ENCODE results near the gene PDE4D. TPM values are rescaled to one million over a fixed set of nuclear protein-coding genes. Genes with fewer than 3 reads are reported as not detected.

PDE4D gene
- total RNA-seq, 2 experiments from 2014 or later = 0.50 to 0.51 TPM

DNA sequence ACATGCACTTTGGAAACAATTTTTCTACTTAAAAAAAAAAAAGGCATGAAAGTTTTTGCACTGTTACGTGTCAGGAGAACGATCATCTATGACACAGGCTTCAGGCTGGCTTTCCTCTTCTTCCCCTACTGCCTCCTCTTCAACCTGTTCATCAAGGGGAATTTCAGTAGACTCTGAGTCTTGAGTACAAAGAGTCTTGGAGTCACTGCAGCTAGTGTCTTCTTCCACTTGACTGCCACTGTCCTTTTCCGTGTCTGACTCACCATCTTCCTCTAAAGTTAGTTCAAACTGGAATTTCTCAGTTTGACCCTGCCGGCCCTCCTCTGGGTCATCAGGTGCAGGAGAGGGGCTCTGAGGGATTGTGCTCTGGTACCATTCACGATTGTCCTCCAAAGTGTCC lies 918.9 kb downstream of the PDE4D start:
- TF ChIP-seq, protein P1, sequence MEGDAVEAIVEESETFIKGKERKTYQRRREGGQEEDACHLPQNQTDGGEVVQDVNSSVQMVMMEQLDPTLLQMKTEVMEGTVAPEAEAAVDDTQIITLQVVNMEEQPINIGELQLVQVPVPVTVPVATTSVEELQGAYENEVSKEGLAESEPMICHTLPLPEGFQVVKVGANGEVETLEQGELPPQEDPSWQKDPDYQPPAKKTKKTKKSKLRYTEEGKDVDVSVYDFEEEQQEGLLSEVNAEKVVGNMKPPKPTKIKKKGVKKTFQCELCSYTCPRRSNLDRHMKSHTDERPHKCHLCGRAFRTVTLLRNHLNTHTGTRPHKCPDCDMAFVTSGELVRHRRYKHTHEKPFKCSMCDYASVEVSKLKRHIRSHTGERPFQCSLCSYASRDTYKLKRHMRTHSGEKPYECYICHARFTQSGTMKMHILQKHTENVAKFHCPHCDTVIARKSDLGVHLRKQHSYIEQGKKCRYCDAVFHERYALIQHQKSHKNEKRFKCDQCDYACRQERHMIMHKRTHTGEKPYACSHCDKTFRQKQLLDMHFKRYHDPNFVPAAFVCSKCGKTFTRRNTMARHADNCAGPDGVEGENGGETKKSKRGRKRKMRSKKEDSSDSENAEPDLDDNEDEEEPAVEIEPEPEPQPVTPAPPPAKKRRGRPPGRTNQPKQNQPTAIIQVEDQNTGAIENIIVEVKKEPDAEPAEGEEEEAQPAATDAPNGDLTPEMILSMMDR (conservative IDR thresholded peaks at IDR 0.05; ENCODE audit: low read length) = no peak
- TF ChIP-seq EZH2phosphoT487 (IDR thresholded peaks at IDR 0.05; ENCODE audit: borderline replicate concordance, low read depth, low read length) = no peak
- POLR2A ChIA-PET = interaction anchor here (1.3 kb wide), 1 partner anchor 11 kb away, joined by 4 read pairs; no protein-coding TSS in a partner anchor

DNA sequence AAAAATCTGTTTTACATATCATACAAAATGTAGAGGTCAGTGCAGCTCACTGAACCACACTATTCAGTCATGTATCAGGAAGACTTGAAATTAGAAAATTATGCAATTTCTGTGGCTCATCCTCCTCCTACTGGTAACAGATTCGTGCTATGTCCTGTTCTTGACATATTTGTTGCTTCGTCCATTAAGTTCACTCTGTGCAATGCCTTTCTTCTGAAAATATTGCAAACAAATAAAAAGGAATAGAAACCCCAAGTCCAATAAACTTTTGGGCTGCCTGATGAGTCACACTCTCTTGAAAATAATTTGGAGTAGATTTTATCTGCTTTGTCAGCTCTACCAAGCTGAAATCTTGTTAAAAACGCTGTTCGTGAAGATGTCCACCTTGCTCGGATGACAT lies 919.4 kb downstream of the PDE4D start:
- no peak overlapping the region for H3K4me2 ChIP-seq (ENCODE audit: low read length)
- H3K27ac ChIP-seq (ENCODE audit: low read depth, low read length, poor library complexity, severe bottlenecking) = no peak overlapping the region
- no peaks in the 10 kb centered on the region for H3K4me1 ChIP-seq (ENCODE audit: insufficient read depth, low read length, poor library complexity, severe bottlenecking)
- POLR2A ChIA-PET = interaction anchor here (1.3 kb wide), 1 partner anchor 12 kb away, joined by 4 read pairs; no protein-coding TSS in a partner anchor
- no peaks in the 10 kb centered on the region for H3K9me2 ChIP-seq (ENCODE audit: insufficient read depth, low read length)
- H2AFZ ChIP-seq (ENCODE audit: low read length) = no peak overlapping the region
- no peaks in the 10 kb centered on the region for H4K20me1 ChIP-seq (ENCODE audit: insufficient read depth, low read length)
- H3K4me3 ChIP-seq (ENCODE audit: low read depth, low read length, poor library complexity, severe bottlenecking) = no peak overlapping the region
- TF ChIP-seq, protein P1 (conservative IDR thresholded peaks at IDR 0.05; ENCODE audit: low read length) = no peak
- TF ChIP-seq EZH2phosphoT487 (IDR thresholded peaks at IDR 0.05; ENCODE audit: borderline replicate concordance, low read depth, low read length) = no peak
- no peaks in the 10 kb centered on the region for H3K9me3 ChIP-seq (ENCODE audit: low read length)
- no peaks in the 10 kb centered on the region for H3K79me2 ChIP-seq (ENCODE audit: insufficient read depth, low read depth, low read length)
- CTCF ChIA-PET (ENCODE audit: unreplicated experiment) = no interaction called here
- H3K36me3 ChIP-seq (ENCODE audit: insufficient read depth, low read length) = no peaks in the 10 kb centered on the region
- DNase-seq (ENCODE audit: low spot score) = no peak
- intact Hi-C loops (cut with micrococcal nuclease; ENCODE audit: unreplicated experiment) = no loop called here
- BruUV-seq (replicated peaks) = no TSS peak

More for the DNA sequence above, 918.9 kb downstream of the PDE4D start:
- BruUV-seq (replicated peaks) = no TSS peak
- H3K27ac ChIP-seq (ENCODE audit: low read depth, low read length, poor library complexity, severe bottlenecking) = no peak overlapping the region
- H3K4me2 ChIP-seq (ENCODE audit: low read length) = no peak overlapping the region
- intact Hi-C loops (cut with micrococcal nuclease; ENCODE audit: unreplicated experiment) = no loop called here
- no peak overlapping the region for H2AFZ ChIP-seq (ENCODE audit: low read length)
- DNase-seq (ENCODE audit: low spot score) = no peak
- H3K9me3 ChIP-seq (ENCODE audit: low read length) = no peaks in the 10 kb centered on the region
- H3K4me3 ChIP-seq (ENCODE audit: low read depth, low read length, poor library complexity, severe bottlenecking) = no peak overlapping the region
- H3K9me2 ChIP-seq (ENCODE audit: insufficient read depth, low read length) = no peaks in the 10 kb centered on the region
- CTCF ChIA-PET (ENCODE audit: unreplicated experiment) = no interaction called here
- H3K79me2 ChIP-seq (ENCODE audit: insufficient read depth, low read depth, low read length) = no peaks in the 10 kb centered on the region
- H3K4me1 ChIP-seq (ENCODE audit: insufficient read depth, low read length, poor library complexity, severe bottlenecking) = no peaks in the 10 kb centered on the region
- H4K20me1 ChIP-seq (ENCODE audit: insufficient read depth, low read length) = no peaks in the 10 kb centered on the region
- H3K36me3 ChIP-seq (ENCODE audit: insufficient read depth, low read length) = no peaks in the 10 kb centered on the region

DNA sequence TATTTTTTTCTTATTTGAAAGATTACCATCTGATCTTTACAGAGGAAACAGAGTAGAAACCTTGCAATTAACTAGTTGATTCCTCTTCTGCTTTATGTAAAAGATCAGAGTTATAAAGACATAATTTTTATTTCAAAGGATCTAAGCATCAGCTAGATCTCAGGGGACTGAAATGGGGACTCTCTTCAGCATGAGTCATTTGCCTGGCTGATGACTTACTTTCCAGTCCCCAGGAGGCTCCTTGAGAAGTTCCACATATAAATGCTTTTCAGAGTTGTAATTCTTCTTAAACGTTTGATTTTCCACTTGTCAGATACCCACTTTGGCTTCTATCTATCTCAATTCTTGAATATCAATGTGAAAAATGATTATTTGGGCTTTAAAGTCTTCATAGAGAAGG lies 921.2 kb downstream of the PDE4D start:
- POLR2A ChIA-PET = no interaction called here
- H3K4me3 ChIP-seq (ENCODE audit: low read depth, low read length, poor library complexity, severe bottlenecking) = no peak overlapping the region
- H3K4me2 ChIP-seq (ENCODE audit: low read length) = no peak overlapping the region
- H3K4me1 ChIP-seq (ENCODE audit: insufficient read depth, low read length, poor library complexity, severe bottlenecking) = no peaks in the 10 kb centered on the region
- no peak overlapping the region for H2AFZ ChIP-seq (ENCODE audit: low read length)
- no peaks in the 10 kb centered on the region for H3K9me2 ChIP-seq (ENCODE audit: insufficient read depth, low read length)
- intact Hi-C loops (cut with micrococcal nuclease; ENCODE audit: unreplicated experiment) = no loop called here
- no peak for DNase-seq (ENCODE audit: low spot score)
- CTCF ChIA-PET (ENCODE audit: unreplicated experiment) = no interaction called here
- no peak overlapping the region for H3K27ac ChIP-seq (ENCODE audit: low read depth, low read length, poor library complexity, severe bottlenecking)
- no peaks in the 10 kb centered on the region for H3K9me3 ChIP-seq (ENCODE audit: low read length)
- no peaks in the 10 kb centered on the region for H3K36me3 ChIP-seq (ENCODE audit: insufficient read depth, low read length)
- no TSS peak for BruUV-seq (replicated peaks)
- no peaks in the 10 kb centered on the region for H3K79me2 ChIP-seq (ENCODE audit: insufficient read depth, low read depth, low read length)
- no peaks in the 10 kb centered on the region for H4K20me1 ChIP-seq (ENCODE audit: insufficient read depth, low read length)
- TF ChIP-seq EZH2phosphoT487 (IDR thresholded peaks at IDR 0.05; ENCODE audit: borderline replicate concordance, low read depth, low read length) = no peak
- TF ChIP-seq, protein P1 (conservative IDR thresholded peaks at IDR 0.05; ENCODE audit: low read length) = no peak
